Measurements from ENCODE around the gene ZNF205.
"Not testable (repeated sequence)": the region's sequence is repeated elsewhere in the genome, so short reads cannot be mapped to it uniquely, and the experiment has no call there.

DNA sequence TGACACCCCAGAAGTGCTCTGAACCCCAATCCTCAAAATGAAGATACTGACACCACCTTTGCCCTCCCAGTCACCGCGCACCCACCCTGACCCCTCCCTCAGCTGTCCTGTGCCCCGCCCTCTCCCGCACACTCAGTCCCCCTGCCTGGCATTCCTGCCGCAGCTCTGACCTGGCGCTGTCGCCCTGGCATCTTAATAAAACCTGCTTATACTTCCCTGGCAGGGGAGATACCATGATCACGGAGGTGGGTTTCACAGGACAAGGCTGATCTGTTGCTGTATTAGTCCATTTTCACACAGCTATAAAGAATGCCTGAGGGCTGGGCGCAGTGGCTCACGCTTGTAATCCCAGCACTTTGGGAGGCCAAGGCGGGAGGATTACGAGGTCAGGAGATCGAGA lies 30.4 kb upstream of the ZNF205 start:
- TF ChIP-seq, protein P1, sequence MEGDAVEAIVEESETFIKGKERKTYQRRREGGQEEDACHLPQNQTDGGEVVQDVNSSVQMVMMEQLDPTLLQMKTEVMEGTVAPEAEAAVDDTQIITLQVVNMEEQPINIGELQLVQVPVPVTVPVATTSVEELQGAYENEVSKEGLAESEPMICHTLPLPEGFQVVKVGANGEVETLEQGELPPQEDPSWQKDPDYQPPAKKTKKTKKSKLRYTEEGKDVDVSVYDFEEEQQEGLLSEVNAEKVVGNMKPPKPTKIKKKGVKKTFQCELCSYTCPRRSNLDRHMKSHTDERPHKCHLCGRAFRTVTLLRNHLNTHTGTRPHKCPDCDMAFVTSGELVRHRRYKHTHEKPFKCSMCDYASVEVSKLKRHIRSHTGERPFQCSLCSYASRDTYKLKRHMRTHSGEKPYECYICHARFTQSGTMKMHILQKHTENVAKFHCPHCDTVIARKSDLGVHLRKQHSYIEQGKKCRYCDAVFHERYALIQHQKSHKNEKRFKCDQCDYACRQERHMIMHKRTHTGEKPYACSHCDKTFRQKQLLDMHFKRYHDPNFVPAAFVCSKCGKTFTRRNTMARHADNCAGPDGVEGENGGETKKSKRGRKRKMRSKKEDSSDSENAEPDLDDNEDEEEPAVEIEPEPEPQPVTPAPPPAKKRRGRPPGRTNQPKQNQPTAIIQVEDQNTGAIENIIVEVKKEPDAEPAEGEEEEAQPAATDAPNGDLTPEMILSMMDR (conservative IDR thresholded peaks at IDR 0.05; ENCODE audit: low read depth in 2 of 2) = not testable (repeated sequence)
- TF ChIP-seq EZH2 (IDR thresholded peaks at IDR 0.05; ENCODE audit: low read depth, unreplicated experiment); JUNB (IDR thresholded peaks at IDR 0.05; ENCODE audit: unreplicated experiment): not testable (repeated sequence)
